NB4 (cell line): ENCODE results near the gene JAK3.

Experiments used
- MYC ChIP-seq: IDR thresholded peaks from 2 replicates; pipeline ENCODE4 v1.6.1; 2011; ENCODE audit warnings: low read depth, low read length
- POLR2A ChIP-seq: IDR thresholded peaks from 2 replicates; pipeline ENCODE4 v1.6.1; 2011; ENCODE audit warnings: mild to moderate bottlenecking; ENCODE audit not compliant: insufficient read length; ENCODE audit errors: extremely low read depth
- TF ChIP-seq, protein P1 (sequence below): IDR thresholded peaks from one replicate; pipeline ENCODE4 v1.5.1; 2012; ENCODE audit warnings: low read depth, low read length
- TF ChIP-seq, protein P2 (sequence below): IDR thresholded peaks from 2 replicates; pipeline ENCODE4 v1.6.1; 2011; ENCODE audit warnings: low read depth, low read length

DNA sequence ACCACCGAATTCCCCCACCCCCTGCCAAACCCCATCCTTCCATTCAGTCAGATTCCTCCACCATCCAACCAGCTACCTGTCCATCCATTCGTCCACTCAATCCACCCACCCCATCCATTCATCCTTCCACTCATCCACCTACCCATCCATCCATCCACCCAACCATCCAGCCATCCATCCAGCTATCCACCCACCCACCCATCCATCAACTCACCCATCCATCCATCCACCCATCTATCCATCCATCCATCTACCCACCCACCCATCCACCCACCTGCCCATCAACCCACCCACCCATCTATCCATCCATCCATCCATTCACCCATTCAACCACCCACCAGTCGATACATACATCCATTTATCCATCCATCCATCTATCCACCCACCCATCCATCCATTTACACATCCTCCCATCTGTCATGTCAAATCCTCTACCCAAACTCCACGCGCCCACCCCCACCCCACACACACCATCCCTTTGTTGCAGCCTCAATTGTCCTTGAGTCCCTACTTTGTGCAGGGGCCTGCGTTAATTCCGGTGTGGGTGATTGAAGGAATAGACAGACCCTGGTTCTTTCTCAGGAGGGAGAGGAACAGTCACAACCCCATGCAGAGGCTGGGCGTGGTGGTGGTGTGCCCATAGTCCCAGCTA lies 18.7 kb upstream of the JAK3 start:
- TF ChIP-seq, protein P1, sequence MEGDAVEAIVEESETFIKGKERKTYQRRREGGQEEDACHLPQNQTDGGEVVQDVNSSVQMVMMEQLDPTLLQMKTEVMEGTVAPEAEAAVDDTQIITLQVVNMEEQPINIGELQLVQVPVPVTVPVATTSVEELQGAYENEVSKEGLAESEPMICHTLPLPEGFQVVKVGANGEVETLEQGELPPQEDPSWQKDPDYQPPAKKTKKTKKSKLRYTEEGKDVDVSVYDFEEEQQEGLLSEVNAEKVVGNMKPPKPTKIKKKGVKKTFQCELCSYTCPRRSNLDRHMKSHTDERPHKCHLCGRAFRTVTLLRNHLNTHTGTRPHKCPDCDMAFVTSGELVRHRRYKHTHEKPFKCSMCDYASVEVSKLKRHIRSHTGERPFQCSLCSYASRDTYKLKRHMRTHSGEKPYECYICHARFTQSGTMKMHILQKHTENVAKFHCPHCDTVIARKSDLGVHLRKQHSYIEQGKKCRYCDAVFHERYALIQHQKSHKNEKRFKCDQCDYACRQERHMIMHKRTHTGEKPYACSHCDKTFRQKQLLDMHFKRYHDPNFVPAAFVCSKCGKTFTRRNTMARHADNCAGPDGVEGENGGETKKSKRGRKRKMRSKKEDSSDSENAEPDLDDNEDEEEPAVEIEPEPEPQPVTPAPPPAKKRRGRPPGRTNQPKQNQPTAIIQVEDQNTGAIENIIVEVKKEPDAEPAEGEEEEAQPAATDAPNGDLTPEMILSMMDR, result no peak
- TF ChIP-seq, protein P2, sequence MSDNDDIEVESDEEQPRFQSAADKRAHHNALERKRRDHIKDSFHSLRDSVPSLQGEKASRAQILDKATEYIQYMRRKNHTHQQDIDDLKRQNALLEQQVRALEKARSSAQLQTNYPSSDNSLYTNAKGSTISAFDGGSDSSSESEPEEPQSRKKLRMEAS, result no peak
- TF ChIP-seq POLR2A, result no peak
- no peak for TF ChIP-seq MYC
